HG03108 (cell line): ENCODE measurements around the gene CMIP.
"Not testable (repeated sequence)": the region's sequence is repeated elsewhere in the genome, so short reads cannot be mapped to it uniquely, and the experiment has no call there.

ENCODE experiments used
- ATAC-seq: cut with Tn5 transposase; IDR thresholded peaks from one replicate; pipeline ENCODE4 v1.9.1; 2021; ENCODE audit warnings: moderate library complexity; ENCODE audit not compliant: unreplicated experiment

The CMIP gene

GRCh38 chr16:81421126-81421525 lies 23.5 kb upstream of the CMIP start:
- ATAC-seq, result no peak

- no peak for ATAC-seq
Measured at GRCh38 chr16:81421536-81421935, 23.1 kb upstream of the CMIP start.

- ATAC-seq, result not testable (repeated sequence)
Measured at GRCh38 chr16:81422153-81422552, 22.5 kb upstream of the CMIP start.

GRCh38 chr16:81424771-81425170 lies 19.8 kb upstream of the CMIP start:
- ATAC-seq, result no peak

- ATAC-seq, result no peak
Measured at GRCh38 chr16:81427219-81427618, 17.4 kb upstream of the CMIP start.

GRCh38 chr16:81429045-81429521 lies 15.5 kb upstream of the CMIP start:
- no peak for ATAC-seq

- ATAC-seq, result no peak
Measured at GRCh38 chr16:81431554-81432353, 12.9 kb upstream of the CMIP start.

GRCh38 chr16:81432937-81433557 lies 11.6 kb upstream of the CMIP start:
- no peak for ATAC-seq

GRCh38 chr16:81435103-81435502 lies 9.5 kb upstream of the CMIP start:
- no peak for ATAC-seq

- ATAC-seq, result no peak
Measured at GRCh38 chr16:81435567-81435966, 9.0 kb upstream of the CMIP start.

GRCh38 chr16:81436386-81436785 lies 8.2 kb upstream of the CMIP start:
- ATAC-seq, result no peak

GRCh38 chr16:81437865-81438264 lies 6.7 kb upstream of the CMIP start:
- ATAC-seq, result no peak

GRCh38 chr16:81440888-81441761 lies 3.5 kb upstream of the CMIP start:
- no peak for ATAC-seq

GRCh38 chr16:81442220-81442915 lies 2.2 kb upstream of the CMIP start:
- ATAC-seq, result no peak

GRCh38 chr16:81442916-81443687 lies 1.5 kb upstream of the CMIP start:
- no peak for ATAC-seq

GRCh38 chr16:81443688-81444447 lies 740 bp upstream of the CMIP start:
- no peak for ATAC-seq

- no peak for ATAC-seq
Measured at GRCh38 chr16:81445143-81445961, 744 bp downstream of the CMIP start.
